NCI-H524 (cell line): ENCODE data around the gene LACTB.

Experiments
- DNase-seq, 2 experiments: peaks; one replicate each; lab custom pipeline; 2025; lab: John Stamatoyannopoulos, UW

The LACTB gene

GRCh38 chr15:63121382-63122001 is at the start of gene LACTB:
LACTB (plus strand) TSS chr15:63121861; CDS start chr15:63121872, 11 bp downstream.
- DNase-seq = peak; percentile 79 to 89

GRCh38 chr15:63072023-63072650 is 49.5 kb upstream of the LACTB start:
- no peak for DNase-seq

- DNase-seq = no peak
These were observed 48.8 kb upstream of the LACTB start for GRCh38 chr15:63072809-63073277.

- no peak for DNase-seq
These were observed 48.0 kb upstream of the LACTB start for GRCh38 chr15:63073497-63074172.

- DNase-seq = no peak
These were observed 46.4 kb upstream of the LACTB start for GRCh38 chr15:63075015-63075983.

- no peak for DNase-seq
These were observed 45.5 kb upstream of the LACTB start for GRCh38 chr15:63075984-63076713.

- no peak for DNase-seq
These were observed 45.0 kb upstream of the LACTB start for GRCh38 chr15:63076714-63077046.

- DNase-seq = peak in 1 of 2 experiments; percentile 16
These were observed 43.7 kb upstream of the LACTB start for GRCh38 chr15:63077952-63078351.

GRCh38 chr15:63079947-63080626 is 41.6 kb upstream of the LACTB start:
- no peak for DNase-seq

GRCh38 chr15:63080634-63081250 is 40.9 kb upstream of the LACTB start:
- peak in 1 of 2 experiments; percentile 68 for DNase-seq

GRCh38 chr15:63082366-63082765 is 39.3 kb upstream of the LACTB start:
- no peak for DNase-seq

GRCh38 chr15:63083044-63083443 is 38.6 kb upstream of the LACTB start:
- DNase-seq = no peak

- no peak for DNase-seq
These were observed 38.1 kb upstream of the LACTB start for GRCh38 chr15:63083541-63083940.

- no peak for DNase-seq
These were observed 36.9 kb upstream of the LACTB start for GRCh38 chr15:63084806-63085205.

GRCh38 chr15:63085289-63085688 is 36.4 kb upstream of the LACTB start:
- DNase-seq = no peak

- no peak for DNase-seq
These were observed 35.4 kb upstream of the LACTB start for GRCh38 chr15:63086271-63086670.

GRCh38 chr15:63086947-63087346 is 34.7 kb upstream of the LACTB start:
- no peak for DNase-seq

GRCh38 chr15:63088533-63089245 is 33.0 kb upstream of the LACTB start:
- DNase-seq = peak in 1 of 2 experiments; percentile 34

GRCh38 chr15:63089260-63090043 is 32.2 kb upstream of the LACTB start:
- peak; percentile 83 to 90 for DNase-seq
